ENCODE measurements around the gene FOXK1.

The FOXK1 gene

GRCh38 chr7:4809666-4810065, 127.6 kb downstream of the FOXK1 start:
- no peak for DNase-seq (ENCODE audit: low spot score)
- ChIA-PET POLR2A (ENCODE audit: low non-redundant PET) (interaction anchor here (0.6 kb wide), 1 partner anchor 35 kb away, joined by 4 read pairs; the partner anchor contains the start of gene AP5Z1), CTCF (interaction anchor here (0.8 kb wide), 1 partner anchor 14 kb away, joined by 3 read pairs; no protein-coding TSS in a partner anchor)
- H3K27ac ChIP-seq, result no peak overlapping the region
- no peak for TF ChIP-seq CTCF (conservative IDR thresholded peaks at IDR 0.05; ENCODE audit: low read depth)

- no peak for TF ChIP-seq CTCF (conservative IDR thresholded peaks at IDR 0.05; ENCODE audit: low read depth)
- H3K27ac ChIP-seq, result no peak overlapping the region
- POLR2A ChIA-PET (ENCODE audit: low non-redundant PET), result no interaction called here
- CTCF ChIA-PET, result no interaction called here
- DNase-seq (ENCODE audit: low spot score), result no peak
These were observed 132.3 kb downstream of the FOXK1 start for GRCh38 chr7:4814433-4814832.

DNA sequence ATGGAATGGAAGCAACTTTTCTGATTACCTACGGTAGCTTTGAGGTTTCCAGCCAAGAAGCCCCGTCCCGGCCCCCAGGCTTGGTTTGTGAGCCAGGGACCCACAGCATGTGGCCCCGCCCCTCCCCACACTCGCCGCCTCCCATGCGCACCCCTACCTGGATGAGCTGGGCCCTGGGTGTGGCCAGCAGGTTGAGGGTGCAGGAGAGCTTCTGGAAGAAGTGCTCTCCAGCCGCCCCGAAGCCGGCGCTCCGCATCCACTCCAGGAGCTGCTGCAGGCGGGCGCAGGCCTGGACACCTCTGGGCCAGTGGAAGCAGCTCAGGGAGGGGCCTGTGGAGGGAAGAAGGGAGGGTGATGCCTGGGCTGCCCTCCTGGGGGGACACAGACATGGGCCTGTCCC, 133.0 kb downstream of the FOXK1 start:
- POLR2A ChIA-PET (ENCODE audit: low non-redundant PET), result no interaction called here
- no peak overlapping the region for H3K27ac ChIP-seq
- CTCF ChIA-PET, result interaction anchor here (0.8 to 1.4 kb wide), 2 partner anchors 16 to 53 kb away, joined by 3 to 4 read pairs; no protein-coding TSS in a partner anchor
- TF ChIP-seq CTCF (conservative IDR thresholded peaks at IDR 0.05; ENCODE audit: low read depth), result no peak
- no peak for DNase-seq (ENCODE audit: low spot score)

GRCh38 chr7:4815609-4816418, 133.7 kb downstream of the FOXK1 start:
- CTCF ChIA-PET, result interaction anchor here (0.8 to 1.4 kb wide), 2 partner anchors 17 to 52 kb away, joined by 3 to 4 read pairs; no protein-coding TSS in a partner anchor
- POLR2A ChIA-PET (ENCODE audit: low non-redundant PET), result no interaction called here

DNA sequence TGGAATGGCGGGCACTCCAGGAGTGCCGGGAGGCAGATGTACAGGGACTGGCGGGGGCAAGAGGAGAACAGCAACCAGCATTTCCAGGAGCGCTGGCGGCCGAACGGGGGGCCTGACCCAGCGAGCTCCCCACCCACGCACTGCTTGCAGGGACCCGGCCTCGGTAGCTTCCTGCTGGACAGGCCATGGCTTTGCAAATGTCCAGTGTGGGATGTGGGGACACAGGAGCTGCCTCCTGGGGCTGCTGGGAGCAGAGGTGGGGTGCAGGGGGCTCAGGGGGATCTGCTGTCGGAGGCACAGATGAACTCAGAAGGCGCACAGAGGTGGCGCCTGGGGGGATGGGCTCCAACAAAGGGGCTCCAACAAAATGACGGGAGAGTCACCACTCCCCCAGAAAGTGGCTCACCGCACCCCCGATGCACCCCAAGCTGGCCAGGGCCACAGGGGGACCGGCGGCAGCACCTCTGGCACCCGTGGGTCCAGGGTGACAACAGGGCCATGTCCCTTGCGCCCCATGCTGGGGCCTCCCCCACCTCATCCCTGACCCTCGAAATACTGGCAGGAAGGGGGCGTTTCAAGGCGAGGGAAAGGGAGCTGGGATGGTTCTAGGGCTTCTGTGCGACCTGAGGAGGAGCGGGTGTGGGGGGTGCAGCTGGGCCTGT, 134.5 kb downstream of the FOXK1 start:
- TF ChIP-seq CTCF (conservative IDR thresholded peaks at IDR 0.05; ENCODE audit: low read depth), result no peak
- CTCF ChIA-PET, result interaction anchor here (0.5 to 1.4 kb wide), 4 partner anchors 12 to 29 kb away, joined by 4 to 6 read pairs (median 4); no protein-coding TSS in a partner anchor
- POLR2A ChIA-PET (ENCODE audit: low non-redundant PET), result no interaction called here
- no peak for DNase-seq (ENCODE audit: low spot score)
- no peak overlapping the region for H3K27ac ChIP-seq

More at GRCh38 chr7:4815609-4816418, 133.7 kb downstream of the FOXK1 start:
- no peak for TF ChIP-seq CTCF (conservative IDR thresholded peaks at IDR 0.05; ENCODE audit: low read depth)
- DNase-seq (ENCODE audit: low spot score), result no peak
- H3K27ac ChIP-seq, result no peak overlapping the region

DNA sequence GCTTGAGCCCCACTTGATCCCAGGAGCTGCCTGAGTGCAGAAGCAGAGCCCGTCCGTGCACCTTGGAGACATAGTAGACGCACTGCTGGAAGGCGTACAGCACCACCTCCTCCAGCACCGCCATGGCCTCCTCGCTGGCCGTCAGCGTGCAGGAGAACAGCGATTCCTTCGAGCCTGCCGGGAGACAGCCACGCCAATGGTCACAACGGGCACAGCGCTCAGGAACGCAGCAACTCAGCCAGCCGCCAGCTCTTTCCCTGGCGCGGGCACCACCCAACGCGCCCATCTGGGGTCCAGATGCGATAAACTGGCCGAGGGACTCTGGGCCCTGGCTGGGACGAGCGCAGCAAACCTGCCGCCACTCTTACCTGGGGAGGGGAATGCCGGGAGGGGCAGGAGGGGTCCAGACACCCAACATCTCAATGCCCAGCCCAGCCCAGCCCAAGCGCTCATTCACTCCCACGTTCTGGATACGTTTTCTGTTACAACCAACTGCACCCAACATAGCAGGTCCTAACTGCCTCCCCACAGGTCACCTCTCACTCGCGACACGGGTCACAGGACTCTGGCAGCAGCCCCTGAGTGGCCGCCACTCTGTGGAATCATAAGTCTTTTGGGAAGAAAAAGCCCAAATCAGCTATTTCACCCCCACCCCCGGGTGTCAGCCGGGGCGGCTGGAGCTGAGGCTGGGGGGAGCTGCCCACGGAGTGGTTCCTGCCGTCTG, 135.2 kb downstream of the FOXK1 start:
- ChIA-PET POLR2A (ENCODE audit: low non-redundant PET) (no interaction called here), CTCF (interaction anchor here (0.5 to 1.2 kb wide), 3 partner anchors 11 to 29 kb away, joined by 4 to 6 read pairs (median 5); no protein-coding TSS in a partner anchor)
- no peak for DNase-seq (ENCODE audit: low spot score)
- no peak overlapping the region for H3K27ac ChIP-seq
- no peak for TF ChIP-seq CTCF (conservative IDR thresholded peaks at IDR 0.05; ENCODE audit: low read depth)

Data from RWPE1 (cell line).